Glomerular visceral epithelial cell (primary cell): ENCODE measurements around the gene SSUH2.
"Not testable (repeated sequence)": the region's sequence is repeated elsewhere in the genome, so short reads cannot be mapped to it uniquely, and the experiment has no call there.

ENCODE experiments used
- DNase-seq: peaks from one replicate; pipeline ENCODE4 v3.0.0-alpha.2; 2016; ENCODE audit errors: extremely low spot score

The SSUH2 gene, protein sequence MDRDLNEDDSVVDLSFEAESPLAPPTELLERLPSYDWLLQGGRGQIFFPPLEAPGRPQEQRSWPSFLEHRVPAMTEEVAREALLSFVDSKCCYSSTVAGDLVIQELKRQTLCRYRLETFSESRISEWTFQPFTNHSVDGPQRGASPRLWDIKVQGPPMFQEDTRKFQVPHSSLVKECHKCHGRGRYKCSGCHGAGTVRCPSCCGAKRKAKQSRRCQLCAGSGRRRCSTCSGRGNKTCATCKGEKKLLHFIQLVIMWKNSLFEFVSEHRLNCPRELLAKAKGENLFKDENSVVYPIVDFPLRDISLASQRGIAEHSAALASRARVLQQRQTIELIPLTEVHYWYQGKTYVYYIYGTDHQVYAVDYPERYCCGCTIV

DNA sequence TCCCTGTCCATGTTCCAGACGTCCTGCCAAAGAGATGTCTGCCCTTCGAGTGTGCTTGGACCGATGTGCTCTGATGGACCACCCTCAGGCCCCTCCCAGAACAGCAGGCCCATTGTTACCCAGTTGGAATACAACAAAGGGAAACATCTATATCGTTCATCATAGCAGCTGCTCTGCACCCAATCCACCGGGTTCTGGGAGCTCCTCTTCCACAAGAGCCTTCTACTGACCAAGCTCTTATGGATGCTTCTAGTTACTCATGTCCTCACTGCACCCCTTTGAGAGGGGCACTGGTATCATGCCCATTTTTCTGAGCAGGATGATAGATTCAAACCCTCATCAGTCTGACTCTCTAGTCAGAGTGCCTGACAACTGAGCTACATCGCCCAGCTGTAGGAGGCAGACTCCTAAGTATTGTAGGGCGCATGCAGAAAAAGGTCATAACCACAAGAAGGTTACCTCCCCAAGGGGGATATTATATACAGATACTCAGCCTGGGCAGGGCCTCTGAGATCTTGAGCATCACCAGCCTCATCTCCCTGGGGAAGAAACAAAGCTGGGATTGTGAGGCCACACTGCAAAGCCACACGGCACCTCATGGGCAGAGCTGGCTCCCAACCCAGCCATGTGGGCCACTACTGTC is at the start of gene SSUH2:
Gene SSUH2 (minus strand): TSS at position 51 of the 643 bp plus-strand sequence. CDS start 40 bp downstream, at position 11.
- DNase-seq: no peak

DNA sequence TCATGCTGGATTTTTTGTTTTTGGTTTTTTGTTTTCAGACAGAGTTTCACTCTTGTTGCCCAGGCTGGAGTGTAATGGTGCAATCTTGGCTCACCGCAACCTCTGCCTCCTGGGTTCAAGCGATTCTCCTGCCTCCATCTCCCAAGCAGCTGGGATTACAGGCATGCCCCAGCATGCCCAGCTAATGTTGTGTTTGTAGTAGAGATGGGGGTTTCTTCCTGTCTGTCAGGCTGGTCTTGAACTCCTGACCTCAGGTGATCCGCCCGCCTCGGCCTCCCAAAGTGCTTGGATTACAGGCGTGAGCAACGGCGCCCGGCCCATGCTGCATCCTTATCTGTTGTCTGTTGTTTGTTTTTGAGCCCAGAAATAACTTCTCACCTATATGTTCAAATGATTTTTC is 46.7 kb upstream of the SSUH2 start:
- not testable (repeated sequence) for DNase-seq

DNA sequence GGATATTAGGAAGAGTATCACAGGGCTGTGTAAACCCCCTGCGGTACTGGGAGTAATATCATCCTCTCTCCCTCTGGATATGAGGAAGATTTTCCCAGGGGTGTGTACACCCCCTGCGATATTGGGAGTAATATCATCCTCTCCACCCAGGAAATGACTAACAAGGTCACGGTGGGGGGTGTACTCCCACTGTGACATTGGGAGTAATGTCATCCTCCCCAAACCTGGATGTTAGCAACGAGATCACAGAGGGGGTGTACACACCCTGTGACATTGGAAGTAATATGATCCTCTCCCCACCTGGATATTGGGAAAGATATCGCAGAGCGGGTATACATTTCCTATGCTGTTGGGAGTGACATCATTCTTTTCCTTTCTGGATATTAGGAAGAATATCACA is 40.4 kb upstream of the SSUH2 start:
- not testable (repeated sequence) for DNase-seq

DNA sequence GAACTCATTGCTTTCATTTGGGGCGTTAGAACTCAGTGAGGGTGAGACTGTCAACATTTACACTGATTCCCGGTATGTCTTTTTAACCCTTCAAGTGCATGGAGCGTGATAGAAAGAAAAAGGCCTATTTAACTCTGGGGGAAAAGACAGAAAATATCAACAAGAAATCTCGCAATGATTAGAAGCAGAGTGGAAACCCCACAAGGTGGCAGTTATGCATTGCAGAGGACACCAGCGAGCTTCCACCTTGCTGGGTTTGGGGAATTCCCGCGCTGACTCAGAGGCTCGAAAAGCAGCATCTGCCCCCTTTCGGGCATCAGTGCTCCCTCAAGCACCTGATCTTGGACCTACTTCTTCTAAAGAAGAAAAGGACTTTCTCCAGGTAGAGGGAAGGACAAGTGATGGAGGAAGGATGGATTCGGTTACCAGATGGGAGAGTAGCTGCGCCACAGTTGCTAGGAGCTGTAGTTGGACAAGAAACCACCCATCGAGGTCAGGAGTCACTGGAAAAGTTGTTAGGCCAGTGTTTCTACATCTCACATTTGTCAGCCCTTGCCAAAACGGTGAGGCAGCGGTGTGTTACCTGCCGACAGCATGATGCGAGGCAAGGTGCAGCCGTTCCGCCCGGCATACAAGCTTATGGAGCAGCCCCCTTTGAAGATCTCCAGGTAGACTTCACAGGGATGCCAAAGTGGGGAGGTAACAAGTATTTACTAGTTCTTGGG is 38.4 kb upstream of the SSUH2 start:
- peak; percentile 33 for DNase-seq

DNA sequence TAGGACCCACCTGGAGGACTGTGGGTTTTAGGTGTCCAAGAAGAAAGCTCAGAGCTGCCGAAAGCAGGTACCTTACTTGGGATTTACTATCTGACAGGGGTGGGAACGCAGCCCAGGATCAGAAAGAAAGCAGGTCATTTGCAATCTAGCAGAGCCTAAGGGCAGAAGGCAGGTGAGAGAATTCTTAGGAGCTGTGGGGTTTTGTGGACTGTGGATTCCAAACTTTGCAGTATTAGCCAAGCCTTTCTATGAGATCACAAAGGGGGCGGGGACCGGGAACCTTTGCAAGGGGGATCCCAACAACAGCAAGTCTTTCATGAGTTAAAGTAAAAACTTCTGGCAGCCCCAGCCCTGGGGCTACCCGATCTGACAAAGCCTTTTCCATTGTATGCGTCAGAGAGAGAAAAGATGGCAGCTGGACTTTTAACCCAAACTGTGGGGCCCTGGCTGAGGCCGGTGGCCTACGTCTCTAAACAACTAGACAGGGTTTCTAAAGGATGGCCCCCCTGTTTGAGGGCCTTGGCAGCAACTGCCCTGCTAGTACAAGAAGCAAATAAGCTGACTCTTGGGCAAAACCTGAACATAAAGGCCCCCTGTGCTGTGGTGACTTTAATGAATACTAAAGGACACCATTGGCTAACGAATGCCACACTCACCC is 37.4 kb upstream of the SSUH2 start:
- DNase-seq: not testable (repeated sequence)

DNA sequence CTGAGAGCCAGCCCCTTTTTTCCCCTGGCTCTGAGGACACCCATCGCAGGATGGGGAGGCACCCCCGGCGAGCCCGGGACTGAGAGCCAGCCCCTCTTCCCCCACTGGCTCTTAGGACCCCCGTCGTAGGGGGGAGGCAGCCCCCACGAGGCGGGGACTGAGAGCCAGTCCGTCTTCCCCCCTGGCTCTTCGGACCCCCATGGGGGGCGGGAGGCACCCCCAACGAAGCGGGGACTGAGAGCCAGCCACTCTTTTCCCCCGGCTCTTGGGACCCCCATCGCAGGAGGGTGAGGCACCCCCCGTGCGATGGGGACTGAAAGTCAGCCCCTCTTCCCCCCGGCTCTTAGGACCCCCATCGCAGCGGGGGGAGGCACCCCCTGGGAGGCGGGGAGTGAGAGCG is 36.8 kb upstream of the SSUH2 start:
- no peak for DNase-seq

DNA sequence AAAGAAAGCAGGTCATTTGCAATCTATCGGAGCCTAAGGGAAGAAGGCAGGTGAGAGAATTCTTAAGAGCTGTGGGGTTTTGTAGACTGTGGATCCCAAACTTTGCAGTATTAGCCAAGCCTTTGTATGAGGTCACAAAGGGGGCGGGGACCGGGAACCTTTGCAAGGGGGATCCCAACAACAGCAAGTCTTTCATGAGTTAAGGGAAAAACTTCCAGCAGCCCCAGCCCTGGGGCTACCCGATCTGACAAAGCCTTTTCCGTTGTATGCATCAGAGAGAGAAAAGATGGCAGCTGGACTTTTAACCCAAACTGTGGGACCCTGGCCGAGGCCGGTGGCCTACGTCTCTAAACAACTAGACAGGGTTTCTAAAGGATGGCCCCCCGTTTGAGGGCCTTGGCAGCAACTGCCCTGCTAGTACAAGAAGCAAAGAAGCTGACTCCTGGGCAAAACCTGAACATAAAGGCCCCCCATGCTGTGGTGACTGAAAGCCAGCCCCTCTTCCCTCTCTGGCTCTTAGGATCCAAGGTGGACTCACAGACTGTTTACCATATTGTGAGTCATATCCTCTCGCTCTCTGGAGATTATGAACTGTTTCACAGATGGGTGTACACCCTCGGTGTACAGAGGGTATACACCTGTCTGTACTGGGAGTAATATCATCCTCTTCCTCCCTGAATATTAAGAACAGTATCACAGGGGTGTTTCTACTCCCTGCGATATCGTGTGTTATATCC is 35.4 kb upstream of the SSUH2 start:
- peak; percentile 26 for DNase-seq

DNA sequence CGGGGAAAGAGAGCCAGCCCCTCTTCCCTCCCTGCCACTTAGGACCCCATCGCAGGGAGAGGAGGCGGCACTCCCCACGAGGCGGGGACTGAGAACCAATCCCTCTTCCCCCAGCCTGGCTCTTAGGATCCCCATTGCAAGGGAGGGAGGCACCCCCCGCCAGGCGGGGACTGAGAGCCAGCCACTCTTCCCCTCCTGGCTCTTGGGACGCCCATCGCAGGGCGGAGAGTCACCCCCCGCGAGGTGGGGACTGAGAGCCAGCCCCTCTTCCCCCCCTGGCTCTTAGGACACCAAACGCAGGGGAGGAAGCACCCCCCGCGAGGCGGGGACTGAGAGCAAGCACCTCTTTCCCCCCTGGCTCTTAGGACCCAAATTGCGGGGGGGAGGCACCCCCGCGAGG is 34.2 kb upstream of the SSUH2 start:
- no peak for DNase-seq

DNA sequence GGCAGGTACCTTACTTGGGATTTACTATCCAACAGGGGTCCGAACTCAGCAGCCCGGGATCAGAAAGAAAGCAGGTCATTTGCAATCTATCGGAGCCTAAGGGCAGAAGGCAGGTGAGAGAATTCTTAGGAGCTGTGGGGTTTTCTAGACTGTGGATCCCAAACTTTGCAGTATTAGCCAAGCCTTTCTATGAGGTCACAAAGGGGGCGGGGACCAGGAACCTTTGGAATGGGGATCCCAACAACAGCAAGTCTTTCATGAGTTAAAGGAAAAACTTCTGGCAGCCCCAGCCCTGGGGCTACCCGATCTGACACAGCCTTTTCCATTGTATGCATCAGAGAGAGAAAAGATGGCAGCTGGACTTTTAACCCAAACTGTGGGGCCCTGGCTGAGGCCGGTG is 32.7 kb upstream of the SSUH2 start:
- DNase-seq: not testable (repeated sequence)

DNA sequence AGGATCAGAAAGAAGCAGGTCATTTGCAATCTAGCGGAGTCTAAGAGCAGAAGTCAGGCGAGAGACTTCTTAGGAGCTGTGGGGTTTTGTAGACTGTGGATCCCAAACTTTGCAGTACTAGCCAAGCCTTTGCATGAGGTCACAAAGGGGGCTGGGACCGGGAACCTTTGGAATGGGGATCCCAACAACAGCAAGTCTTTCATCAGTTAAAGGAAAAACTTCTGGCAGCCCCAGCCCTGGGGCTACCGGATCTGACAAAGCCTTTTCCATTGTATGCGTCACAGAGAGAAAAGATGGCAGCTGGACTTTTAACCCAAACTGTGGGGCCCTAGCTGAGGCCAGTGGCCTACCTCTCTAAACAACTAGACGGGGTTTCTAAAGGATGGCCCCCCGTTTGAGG is 31.0 kb upstream of the SSUH2 start:
- DNase-seq: not testable (repeated sequence)

DNA sequence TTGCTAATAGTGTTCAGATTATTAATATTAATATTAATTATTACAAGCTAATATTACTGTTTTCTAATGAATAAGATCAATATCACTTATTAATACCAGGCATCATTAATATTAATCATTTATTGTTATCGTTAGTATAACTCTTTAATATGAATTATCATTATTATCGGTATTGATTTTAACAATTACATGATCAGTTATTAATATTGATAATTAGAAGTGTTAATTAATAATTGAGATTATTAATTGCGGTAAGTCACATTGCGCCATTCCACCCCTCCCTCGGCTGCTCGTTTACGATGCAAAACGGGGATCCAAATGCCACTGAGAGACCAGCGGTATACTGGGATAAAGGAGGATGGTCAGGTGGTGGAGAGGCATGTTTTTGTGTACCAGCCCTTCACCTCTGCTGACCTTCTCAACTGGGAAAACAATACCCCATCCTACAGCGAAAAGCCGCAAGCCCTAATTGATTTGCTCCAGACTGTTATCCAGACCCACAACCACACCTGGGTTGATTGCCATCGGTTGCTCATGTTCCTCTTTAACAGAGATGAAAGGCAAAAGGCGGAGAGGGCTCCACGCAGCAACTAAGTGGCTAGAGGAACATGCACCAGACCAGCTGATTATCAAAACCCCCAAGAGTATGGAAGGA is 28.6 kb upstream of the SSUH2 start:
- DNase-seq: no peak

DNA sequence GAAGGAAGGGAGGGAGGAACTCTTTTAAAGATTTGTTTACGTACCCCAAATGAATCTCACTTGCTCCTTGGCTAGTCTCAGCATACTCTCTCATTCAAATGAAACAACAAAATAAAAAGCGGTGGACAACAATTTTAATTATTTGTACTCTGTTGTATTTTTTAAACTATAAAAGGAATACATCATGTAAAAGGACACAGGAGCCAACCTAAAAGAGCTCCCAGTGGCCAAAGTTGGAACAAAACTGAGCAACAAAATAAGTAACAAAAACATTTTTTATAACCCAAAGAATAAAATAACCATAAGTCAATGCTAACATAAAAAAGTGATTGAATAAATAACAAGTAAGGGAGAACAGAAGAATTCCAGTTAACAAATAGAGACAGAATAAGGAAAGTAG is 24.4 kb upstream of the SSUH2 start:
- no peak for DNase-seq

DNA sequence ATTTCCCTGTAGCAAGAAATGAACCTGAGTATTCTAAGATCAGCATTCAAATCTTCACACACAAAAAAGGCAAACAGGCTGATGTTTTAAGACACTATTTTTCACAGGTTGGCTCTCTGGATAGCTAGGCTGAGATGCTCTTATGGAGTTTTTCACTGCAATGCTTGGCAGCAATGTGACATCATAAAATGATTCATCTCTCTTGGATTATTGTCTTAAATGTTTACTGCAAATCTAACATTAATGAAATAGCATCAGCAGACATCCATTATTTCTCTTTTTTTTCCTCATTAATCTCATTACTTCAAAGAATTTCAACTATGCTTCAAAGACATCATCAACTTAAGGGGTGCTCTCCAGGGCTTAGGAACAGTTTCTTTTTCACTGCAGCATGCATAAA is 23.6 kb upstream of the SSUH2 start:
- DNase-seq: no peak

DNA sequence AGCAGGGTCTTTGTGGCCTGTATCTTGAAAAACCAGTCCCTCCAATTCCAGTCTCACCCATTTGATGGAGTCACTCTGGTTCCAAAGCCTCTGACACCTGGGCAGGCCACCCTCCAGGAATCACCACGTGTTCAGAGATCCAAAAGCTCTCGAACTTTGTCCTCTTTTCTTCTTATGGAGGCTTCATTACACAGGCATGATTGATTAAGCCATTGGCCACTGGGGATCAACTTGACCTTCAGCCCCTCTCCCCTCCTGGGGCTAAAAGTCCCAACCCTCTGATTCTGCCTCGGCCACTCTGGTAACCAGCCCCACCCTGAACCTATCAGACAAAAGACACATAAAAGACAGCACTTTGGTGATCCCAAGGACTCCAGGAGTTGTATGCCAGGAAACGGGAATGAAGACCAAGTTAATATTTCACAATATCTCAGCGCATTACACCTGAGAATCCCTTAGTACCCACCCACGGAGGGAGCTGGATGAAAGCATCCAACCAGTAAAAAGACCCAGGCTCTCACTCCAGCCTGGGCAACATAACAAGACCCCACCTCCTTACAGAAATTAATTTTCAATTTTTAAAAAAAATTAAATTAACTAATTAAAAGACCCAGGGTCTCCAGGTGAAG is 23.0 kb upstream of the SSUH2 start:
- DNase-seq: no peak

DNA sequence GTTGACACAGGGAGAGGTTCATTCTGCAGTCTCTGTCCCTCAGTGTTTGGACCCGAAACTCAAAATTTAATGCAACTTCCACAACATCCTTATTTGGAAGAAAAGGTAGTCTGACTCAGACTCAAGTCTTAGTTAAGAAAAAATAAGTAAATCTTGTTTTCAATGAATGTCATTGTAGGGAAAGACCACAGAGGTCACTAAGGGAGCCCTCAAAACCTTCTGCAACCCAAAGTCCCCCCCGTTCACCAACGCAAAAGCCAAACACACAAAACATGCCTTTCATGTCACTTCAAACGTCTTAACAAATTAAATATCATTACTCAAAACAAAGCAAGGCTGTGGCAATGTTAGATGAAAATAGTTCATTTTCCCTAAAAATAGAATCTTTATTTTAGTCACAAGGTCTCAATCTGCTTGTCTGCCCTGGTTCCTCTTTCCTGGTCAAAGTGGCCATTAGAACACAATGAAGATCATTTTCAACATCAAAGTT is 20.9 kb upstream of the SSUH2 start:
- no peak for DNase-seq

DNA sequence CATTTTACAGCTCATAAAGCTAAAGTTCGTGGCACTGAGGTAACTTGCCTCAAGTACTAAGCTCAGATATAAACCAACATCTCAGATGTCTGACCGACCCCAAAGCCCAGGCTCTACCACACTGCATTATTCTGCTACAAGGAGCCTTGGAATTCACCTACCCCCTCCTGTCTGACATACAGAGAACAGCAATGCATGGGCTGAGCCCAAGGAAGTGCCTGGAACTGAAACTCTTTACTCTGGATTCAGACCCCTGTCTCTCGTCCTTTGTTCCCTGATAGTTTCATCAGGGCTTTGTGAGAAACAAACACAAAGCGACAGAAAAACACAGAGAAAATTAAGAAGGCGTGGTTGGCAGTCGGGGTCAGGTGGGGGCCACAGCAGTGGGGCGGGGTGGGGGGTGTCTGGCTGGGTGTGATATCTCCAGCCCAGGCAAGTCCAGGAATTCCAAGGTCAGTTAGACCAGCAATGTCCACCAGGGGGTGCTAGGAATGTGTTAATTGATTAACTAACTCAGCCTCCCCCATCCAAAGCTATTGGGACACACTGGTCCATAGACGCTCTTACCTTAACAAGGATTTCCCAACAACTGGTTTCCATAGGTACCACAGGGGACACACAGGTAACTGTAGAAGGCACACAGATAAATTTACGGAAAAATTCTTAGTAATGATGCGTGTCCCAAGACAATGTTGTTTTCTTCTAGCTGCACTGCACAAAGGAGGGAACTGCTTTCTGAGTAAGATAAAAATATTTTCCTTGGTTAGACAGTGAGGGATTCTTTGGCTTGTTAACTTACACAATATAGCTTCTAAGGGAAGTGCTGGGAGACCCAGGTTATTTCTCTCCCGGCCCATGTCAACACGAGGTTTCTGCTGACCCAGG is 18.8 kb upstream of the SSUH2 start:
- peak; percentile 59 for DNase-seq

DNA sequence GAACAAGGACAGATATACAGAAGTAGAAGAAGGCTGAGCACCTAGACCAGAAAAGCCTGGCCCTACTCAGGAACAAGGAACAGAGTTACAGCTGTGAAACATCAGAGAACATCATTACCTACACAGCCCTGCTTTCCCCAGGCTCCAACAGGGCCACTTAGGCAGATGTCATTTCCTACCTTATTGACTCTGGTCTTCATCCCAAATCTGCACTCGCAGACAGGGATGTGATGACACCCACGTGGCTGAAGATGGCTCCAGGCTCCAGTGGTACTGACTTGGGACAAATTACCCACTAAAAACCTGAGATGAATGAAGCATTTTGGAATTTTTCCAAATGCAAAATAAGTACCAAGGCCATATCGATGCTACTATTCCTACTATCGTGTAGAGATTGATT is 18.0 kb upstream of the SSUH2 start:
- no peak for DNase-seq

DNA sequence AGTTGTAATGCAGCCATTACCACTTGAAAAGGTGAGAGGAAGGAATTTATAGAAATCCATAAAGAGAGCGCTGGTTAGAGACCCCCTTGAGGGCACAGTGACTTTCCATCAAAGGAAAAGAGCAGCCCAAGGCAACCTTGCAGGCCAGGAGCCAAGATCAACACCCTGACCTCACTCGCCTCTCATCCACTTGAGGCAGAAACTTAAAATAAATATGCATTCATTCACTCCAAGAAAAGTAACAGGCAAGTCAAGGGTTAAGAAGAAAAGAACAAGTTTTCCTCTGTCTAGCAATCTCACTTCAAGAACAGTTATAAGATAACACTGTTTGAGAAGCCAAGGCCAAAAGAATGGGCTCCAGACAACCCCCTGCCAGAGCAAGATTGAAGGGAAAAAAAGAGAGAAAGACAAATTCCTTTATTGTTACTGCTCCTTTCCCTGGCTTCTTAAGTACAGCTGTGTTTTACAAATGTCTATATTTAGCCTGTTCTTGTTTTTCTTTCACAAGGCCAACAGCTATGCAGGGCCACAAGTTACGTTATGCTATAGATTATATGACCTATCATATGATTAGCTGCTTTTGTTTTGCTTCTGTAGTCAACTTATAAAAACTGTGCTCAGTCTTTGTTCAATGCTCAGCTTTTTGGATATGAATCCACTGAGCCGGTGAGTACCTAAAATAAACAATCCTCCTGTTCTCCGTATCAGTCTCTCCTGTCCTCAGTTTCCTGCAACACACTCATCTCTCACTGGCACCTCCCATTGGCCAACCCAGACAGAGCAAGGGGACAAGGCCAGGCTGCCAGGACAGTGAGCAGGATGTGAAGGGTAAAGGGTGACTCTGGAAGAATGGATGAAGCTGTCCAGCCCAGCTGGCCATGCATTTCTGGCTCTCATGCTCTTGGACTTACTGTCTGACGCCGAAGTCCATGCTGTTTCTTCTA is 15.8 kb upstream of the SSUH2 start:
- no peak for DNase-seq
